GM19193 (cell line): Measurements from ENCODE around the gene ARHGAP40.

ENCODE experiments used
- POLR2A ChIP-seq: IDR thresholded peaks from 4 replicates; pipeline ENCODE4 v1.6.1; 2011; ENCODE audit not compliant: insufficient read depth, insufficient read length; ENCODE audit errors: extremely low read depth

The ARHGAP40 gene

DNA sequence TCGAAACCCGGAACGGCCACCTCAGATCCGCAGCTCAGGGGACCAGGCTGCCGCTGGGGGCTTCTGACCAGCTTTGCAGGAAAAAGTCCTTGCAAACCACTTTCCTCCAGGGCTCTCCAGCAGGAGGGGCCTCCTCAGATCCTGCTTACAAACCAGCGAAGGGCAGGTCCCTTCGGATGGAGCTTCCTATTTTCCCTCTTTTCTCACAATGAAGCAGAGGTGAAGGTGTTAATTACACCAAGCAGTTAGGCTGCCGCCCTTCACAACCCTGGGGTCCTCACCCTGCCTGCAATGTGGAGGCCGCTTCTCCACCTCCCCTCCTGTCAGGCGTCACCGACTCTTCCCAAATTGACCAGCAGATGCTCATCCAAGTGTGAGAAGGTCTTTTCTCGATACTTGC lies 5.7 kb downstream of the ARHGAP40 start:
- TF ChIP-seq POLR2A: no peak

DNA sequence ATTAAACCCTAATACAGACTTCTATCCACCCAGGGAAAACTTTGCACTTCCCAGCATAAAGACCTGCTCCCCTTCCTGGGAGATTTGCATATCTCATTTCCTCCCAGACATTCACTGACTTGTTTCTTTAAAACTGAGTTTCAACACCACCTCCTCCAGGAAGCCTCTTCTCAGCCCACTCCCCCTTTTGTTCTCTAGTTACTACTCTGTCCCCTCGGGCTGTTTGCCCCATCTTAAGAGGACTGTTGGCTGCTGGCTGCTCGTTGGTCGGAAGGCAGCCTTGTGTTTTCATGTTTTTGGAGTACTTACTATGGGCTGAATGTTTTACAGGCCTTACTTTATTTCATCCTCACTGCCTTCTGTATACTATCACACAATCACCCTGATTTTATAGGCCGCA lies 6.6 kb downstream of the ARHGAP40 start:
- TF ChIP-seq POLR2A: no peak

DNA sequence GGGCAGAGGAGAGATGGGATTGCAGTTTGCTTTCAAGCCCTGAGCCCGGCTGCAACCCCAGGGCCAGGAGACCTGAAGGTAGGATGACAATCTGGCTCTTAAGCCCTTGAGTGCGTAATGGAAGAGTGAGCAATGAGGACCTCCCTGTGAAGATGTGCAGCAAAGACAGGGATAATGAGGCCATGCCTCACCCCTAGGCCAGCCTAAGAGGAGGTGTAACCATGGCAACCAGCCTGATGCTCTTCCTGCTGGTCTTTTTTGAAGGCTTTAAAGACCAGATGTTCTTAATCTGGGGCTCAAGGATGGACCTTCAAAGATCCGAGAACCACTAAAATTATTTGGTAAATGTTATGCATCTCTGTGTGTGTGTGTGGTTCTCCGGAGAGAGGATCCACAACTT lies 8.2 kb downstream of the ARHGAP40 start:
- TF ChIP-seq POLR2A: no peak

- no peak for TF ChIP-seq POLR2A
Measured at GRCh38 chr20:38610521-38610920, 8.9 kb downstream of the ARHGAP40 start.

GRCh38 chr20:38612751-38613515 lies 11.3 kb downstream of the ARHGAP40 start:
- no peak for TF ChIP-seq POLR2A

DNA sequence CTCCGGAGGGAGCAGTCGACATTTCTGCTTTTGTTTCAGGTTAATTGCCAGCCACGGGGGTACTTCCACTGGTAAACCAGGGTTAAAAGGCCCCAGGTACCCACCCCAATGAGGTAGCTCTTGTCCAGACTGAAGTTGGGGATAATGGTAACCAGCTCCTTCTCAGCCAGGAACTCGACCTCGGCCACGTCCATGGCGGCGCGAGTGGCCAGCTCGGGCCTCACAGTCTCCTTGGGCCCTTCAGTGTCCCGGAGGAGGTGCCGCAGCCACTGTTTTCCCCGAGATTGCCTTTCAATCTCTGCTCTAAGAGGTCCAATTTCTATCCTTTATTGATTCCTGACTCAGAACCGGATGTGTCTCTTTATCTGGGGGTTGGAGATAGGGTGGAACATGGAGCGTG lies 13.7 kb downstream of the ARHGAP40 start:
- TF ChIP-seq POLR2A: no peak

DNA sequence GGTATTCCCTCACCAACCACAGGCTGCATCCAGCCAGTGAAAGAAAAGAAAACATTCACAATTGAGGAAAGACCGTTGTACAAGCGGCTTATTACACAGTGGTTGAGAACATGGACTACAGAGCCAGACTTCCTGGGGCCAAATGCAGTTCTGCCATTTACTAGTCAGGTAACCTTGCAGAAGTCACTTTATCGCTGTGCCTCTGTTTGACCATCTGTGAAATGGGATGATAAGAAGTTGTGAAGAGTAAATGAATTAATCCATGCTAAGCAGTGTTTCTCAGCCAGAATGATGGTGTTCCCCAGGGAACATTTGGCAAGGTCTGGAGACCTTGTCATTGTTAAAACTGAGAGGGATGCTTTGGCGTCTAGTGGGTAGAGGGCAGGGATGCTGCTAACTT lies 14.8 kb downstream of the ARHGAP40 start:
- TF ChIP-seq POLR2A: no peak

DNA sequence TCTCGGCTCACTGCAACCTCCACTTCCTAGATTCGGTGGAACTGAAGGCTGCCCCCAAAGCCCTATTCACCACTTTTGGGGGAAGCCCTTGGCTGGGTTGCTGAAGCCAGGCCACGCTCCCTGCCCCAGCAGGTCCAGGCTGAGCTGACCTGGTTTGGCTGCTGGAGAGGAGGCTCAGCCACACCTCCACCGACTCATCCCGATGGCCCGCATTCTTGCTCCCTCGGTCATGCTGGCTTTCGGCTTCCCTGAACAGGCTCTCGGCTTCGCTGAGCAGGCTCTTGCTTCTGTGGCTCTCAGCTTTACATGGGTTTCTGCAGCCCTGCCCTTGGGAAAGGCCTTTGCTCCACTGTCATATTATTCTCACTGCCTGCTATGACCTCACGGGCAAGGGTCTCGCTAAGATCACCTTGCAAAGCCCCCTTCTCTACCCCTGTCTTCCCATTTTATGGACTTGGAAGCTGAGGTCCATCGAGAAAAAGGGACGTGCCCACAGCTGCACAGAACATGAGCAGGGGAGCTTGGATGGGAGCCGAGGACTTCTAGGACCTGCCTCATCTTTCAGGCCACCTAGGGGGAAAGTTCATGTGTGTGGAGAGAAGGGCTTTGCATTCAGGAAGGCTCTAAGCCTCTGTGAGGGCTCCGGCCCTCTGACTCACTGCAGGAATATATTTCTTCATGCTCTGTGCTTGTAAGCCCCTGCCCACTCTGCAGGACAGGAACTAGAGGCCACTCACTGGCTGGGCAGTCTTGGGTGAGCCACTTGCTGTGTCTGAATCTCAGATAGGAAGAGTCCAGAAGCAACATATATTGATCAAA lies 15.6 kb downstream of the ARHGAP40 start:
- no peak for TF ChIP-seq POLR2A

DNA sequence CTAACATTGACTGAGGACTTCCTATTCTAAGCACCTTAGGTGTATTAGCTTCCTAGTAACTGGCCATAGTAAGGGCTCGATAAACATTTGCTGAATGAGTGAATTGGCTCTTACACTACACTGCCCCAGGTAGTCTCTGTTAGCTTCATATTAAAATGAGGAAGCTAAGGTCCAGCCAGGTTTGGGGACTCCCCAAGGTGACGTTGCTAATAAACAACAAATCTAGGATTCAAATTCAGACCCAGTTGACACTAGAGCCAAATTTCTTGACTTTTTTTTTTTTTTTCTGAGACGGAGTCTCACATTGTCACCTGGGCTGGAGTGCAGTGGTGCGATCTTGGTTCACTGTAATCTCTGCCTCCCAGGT lies 16.2 kb downstream of the ARHGAP40 start:
- TF ChIP-seq POLR2A: no peak

GRCh38 chr20:38620441-38620840 lies 18.8 kb downstream of the ARHGAP40 start:
- TF ChIP-seq POLR2A: no peak

DNA sequence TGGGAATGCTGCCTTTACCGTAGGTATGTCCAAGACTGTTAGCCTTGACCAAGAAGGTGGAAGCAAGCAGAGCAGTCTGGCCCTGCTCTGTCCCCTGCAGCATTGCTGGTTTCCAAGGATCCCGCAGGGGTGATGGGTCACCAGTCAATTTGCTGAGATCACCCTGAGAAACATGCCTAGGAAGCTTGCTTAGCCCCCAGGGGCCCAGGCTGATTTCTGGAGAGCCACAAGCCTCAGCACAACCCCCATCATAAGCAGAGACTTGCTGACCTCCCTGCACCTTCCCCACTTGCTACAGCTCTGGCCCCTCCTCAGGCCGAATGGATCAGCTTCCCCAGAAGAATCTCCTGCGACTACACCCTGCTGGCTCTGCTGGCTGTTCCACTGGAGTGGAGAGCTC lies 21.5 kb downstream of the ARHGAP40 start:
- TF ChIP-seq POLR2A: no peak

DNA sequence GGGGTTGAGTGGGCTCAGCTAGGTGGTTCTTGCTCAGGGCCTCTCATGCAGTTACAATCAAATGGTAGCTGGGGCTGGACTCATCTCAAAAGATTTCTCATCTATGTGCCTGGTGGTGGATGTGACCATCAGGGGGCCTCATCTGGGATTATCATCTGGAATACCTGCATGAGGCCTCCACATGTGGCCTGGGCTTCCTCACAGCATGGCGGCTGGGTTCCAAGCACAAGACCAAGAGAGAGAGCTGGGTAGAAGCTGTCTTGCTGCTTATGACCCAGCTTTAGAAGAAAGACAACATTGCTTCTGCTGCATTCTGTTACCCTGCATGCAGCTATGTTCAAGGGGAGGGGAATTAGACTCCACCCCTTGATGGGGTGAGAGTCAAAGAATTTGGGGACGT lies 22.5 kb downstream of the ARHGAP40 start:
- TF ChIP-seq POLR2A: no peak

DNA sequence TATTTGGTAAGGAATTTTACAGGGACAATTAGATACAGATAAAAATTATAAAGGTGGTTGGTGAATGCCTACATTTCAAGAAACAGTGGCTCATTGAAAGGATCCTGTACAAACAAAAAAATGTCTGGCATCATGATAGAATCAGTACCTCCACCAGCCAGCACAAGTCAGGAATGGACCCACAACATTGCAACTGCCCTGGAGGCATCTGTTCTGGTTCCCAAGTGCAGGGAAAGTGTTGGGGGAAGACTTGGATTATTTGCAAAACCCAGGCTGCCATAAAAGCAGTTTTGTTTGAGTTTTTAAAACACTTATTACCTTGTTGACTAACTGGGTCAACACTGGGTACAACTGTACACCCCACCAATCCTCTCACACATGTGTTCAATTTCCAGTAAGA lies 24.3 kb downstream of the ARHGAP40 start:
- no peak for TF ChIP-seq POLR2A

- TF ChIP-seq POLR2A: no peak
Measured at GRCh38 chr20:38626921-38627659, 25.5 kb downstream of the ARHGAP40 start.
